ENCODE data around the gene CISD1. TPM values are rescaled to one million over a fixed set of nuclear protein-coding genes. Genes with fewer than 3 reads are reported as not detected.

Gene CISD1
- total RNA-seq (2014; rRNA removed; shearing (Covaris generic)) (22.4 and 24.1 TPM in 2 replicates), total RNA-seq (2022) (44.5 and 45.2 TPM in 2 replicates), Bru-seq, nascent RNA (percentile 85 among the genes with signal in this experiment), BruChase-seq, experiment 1, labeled RNA remaining after a 6-hour chase (percentile 75 among the genes with signal in this experiment), BruChase-seq, experiment 2, labeled RNA remaining after a 2-hour chase (percentile 77 among the genes with signal in this experiment)
- long read RNA-seq, transcript CISD1-201 (3 exons, 2,479 nt), result major isoform, 51 of 62 reads
- long read RNA-seq, partial matches to known transcripts, result 0 of 62 reads
- long read RNA-seq, other reads (novel, unspliced or antisense), result 10 of 62 reads

DNA sequence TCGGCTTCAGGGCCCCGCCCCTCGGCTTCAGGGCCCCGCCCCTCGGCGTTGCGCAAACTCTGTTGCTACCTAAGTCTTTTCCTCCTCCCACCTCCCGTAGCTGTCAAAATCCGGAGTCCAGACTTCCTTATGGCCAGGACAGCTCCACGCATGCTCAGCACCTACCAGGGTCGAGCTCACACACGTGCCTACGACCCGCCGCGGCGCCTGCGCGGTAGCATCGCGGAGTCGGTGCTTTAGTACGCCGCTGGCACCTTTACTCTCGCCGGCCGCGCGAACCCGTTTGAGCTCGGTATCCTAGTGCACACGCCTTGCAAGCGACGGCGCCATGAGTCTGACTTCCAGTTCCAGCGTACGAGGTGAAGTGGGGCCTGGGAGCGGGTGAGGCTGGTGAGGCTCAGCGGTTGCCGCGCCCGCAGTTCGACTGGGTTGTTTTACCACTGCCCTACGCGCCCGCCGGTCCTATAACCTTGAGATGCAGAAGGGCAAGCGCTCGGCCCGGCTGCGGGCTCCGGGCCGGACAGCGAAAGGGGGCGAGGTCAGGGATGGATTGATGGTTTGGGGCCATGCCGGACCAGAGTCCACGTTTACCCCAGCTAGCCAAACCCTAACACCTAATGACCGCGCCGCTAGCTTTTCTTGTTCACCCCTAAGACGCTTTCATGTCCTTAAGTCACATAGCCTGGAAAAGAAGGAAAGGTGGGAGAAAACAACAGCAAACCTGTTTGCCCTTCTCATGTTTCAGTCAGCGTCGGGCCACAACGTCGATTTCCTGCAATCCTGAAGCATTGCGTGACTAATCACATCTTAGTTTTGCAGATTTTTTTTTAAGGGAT is at the start of gene CISD1:
TSS of gene CISD1 (plus strand) at position 217 of the 836 bp plus-strand sequence. CDS start at position 329, 112 bp downstream.
- Histone ChIP-seq H3K4me3 (ENCODE audit: low read depth, low read length, poor library complexity, severe bottlenecking) (peak within 1 kb of the TSS; percentile 90), H3K79me2 (ENCODE audit: insufficient read depth, low read depth, low read length) (peaks cover 80% of the 10 kb centered on the region), H4K20me1 (ENCODE audit: insufficient read depth, low read length) (peaks cover 25% of the 10 kb centered on the region), H3K9me2 (ENCODE audit: insufficient read depth, low read length) (no peaks in the 10 kb centered on the region), H3K4me2 (ENCODE audit: low read length) (peak within 1 kb of the TSS; percentile 97), H3K4me1 (ENCODE audit: insufficient read depth, low read length, poor library complexity, severe bottlenecking) (peaks cover 23% of the 10 kb centered on the region), H2AFZ (ENCODE audit: low read length) (peak within 1 kb of the TSS; percentile 95), H3K27ac (ENCODE audit: low read depth, low read length, poor library complexity, severe bottlenecking) (peak within 1 kb of the TSS; percentile 82), H3K36me3 (ENCODE audit: insufficient read depth, low read length) (peaks cover 14% of the 10 kb centered on the region), H3K9me3 (ENCODE audit: low read length) (no peaks in the 10 kb centered on the region)
- peak; percentile 98 for DNase-seq (ENCODE audit: low spot score)
- ChIA-PET POLR2A (interaction anchor here (0.6 to 3.1 kb wide), 11 partner anchors 8 to 830 kb away, joined by 3 to 11 read pairs (median 4); partner anchors contain the start of genes TFAM and UBE2D1), CTCF (ENCODE audit: unreplicated experiment) (interaction anchor here (0.5 to 0.8 kb wide), 3 partner anchors 11 to 91 kb away, joined by 3 read pairs; no protein-coding TSS in a partner anchor)
- no TSS peak for BruUV-seq (replicated peaks)
- intact Hi-C loops (cut with micrococcal nuclease; ENCODE audit: unreplicated experiment), result loop anchor here (2.0 to 10.0 kb wide), 3 partner anchors 116 to 1966 kb away; partner anchors contain the start of genes CCDC6 and TFAM
- TF ChIP-seq, protein P1, sequence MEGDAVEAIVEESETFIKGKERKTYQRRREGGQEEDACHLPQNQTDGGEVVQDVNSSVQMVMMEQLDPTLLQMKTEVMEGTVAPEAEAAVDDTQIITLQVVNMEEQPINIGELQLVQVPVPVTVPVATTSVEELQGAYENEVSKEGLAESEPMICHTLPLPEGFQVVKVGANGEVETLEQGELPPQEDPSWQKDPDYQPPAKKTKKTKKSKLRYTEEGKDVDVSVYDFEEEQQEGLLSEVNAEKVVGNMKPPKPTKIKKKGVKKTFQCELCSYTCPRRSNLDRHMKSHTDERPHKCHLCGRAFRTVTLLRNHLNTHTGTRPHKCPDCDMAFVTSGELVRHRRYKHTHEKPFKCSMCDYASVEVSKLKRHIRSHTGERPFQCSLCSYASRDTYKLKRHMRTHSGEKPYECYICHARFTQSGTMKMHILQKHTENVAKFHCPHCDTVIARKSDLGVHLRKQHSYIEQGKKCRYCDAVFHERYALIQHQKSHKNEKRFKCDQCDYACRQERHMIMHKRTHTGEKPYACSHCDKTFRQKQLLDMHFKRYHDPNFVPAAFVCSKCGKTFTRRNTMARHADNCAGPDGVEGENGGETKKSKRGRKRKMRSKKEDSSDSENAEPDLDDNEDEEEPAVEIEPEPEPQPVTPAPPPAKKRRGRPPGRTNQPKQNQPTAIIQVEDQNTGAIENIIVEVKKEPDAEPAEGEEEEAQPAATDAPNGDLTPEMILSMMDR (conservative IDR thresholded peaks at IDR 0.05; ENCODE audit: low read length), result no peak
- TF ChIP-seq EZH2phosphoT487 (IDR thresholded peaks at IDR 0.05; ENCODE audit: borderline replicate concordance, low read depth, low read length), result no peak

DNA sequence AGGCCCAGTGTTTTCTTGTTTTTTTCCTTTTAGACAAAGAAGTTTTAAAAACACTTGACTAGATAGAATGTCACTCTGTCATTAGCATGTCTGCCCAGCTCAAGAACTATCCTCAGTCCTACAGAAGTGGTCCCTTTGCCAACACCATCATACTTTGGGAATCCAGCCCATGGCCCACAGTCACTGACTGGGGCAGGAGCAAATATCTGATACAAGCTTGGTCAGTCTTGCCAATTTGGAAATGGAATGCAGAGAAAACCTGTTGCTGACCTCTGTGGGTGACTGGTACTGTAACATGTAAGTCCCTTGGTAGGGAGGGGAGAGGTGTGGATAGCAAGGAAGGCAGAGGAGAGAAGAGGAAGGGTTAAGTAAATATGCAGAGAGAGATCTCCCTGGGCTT is 49.1 kb upstream of the CISD1 start:
- no peak overlapping the region for H3K27ac ChIP-seq (ENCODE audit: low read depth, low read length, poor library complexity, severe bottlenecking)
- H2AFZ ChIP-seq (ENCODE audit: low read length), result no peak overlapping the region
- no peak for TF ChIP-seq EZH2phosphoT487 (IDR thresholded peaks at IDR 0.05; ENCODE audit: borderline replicate concordance, low read depth, low read length)
- TF ChIP-seq, protein P1 (conservative IDR thresholded peaks at IDR 0.05; ENCODE audit: low read length), result no peak
- no peak overlapping the region for H3K4me3 ChIP-seq (ENCODE audit: low read depth, low read length, poor library complexity, severe bottlenecking)
- peaks cover 20% of the 10 kb centered on the region for H3K36me3 ChIP-seq (ENCODE audit: insufficient read depth, low read length)
- H3K4me1 ChIP-seq (ENCODE audit: insufficient read depth, low read length, poor library complexity, severe bottlenecking), result no peaks in the 10 kb centered on the region
- no TSS peak for BruUV-seq (replicated peaks)
- H3K79me2 ChIP-seq (ENCODE audit: insufficient read depth, low read depth, low read length), result no peaks in the 10 kb centered on the region
- DNase-seq (ENCODE audit: low spot score), result no peak
- H4K20me1 ChIP-seq (ENCODE audit: insufficient read depth, low read length), result no peaks in the 10 kb centered on the region
- no peaks in the 10 kb centered on the region for H3K9me3 ChIP-seq (ENCODE audit: low read length)
- intact Hi-C loops (cut with micrococcal nuclease; ENCODE audit: unreplicated experiment), result no loop called here
- ChIA-PET POLR2A (interaction anchor here (0.5 kb wide), 1 partner anchor 9 kb away, joined by 4 read pairs; no protein-coding TSS in a partner anchor), CTCF (ENCODE audit: unreplicated experiment) (no interaction called here)
- no peaks in the 10 kb centered on the region for H3K9me2 ChIP-seq (ENCODE audit: insufficient read depth, low read length)
- H3K4me2 ChIP-seq (ENCODE audit: low read length), result no peak overlapping the region
